ENCODE measurements around the gene CENPP. TPM values are rescaled to one million over a fixed set of nuclear protein-coding genes. Genes with fewer than 3 reads are reported as not detected.

The CENPP gene
- total and polyA plus RNA-seq, 4 donors = 0.62 to 8.7 (median 1.3) TPM

GRCh38 chr9:92359394-92359995 is 33.7 kb downstream of the CENPP start:
- Histone ChIP-seq H3K4me3 (ENCODE audit: low read depth in 1 of 3, low read length in 3 of 3) (no peak overlapping the region), H3K4me1 (ENCODE audit: control insufficient read depth in 4 of 4, insufficient read depth in 4 of 4, low read length in 3 of 4) (no peaks in the 10 kb centered on the region), H3K9me3 (ENCODE audit: control insufficient read depth in 4 of 4, low read length in 3 of 4) (no peaks in the 10 kb centered on the region), H3K27me3 (ENCODE audit: control insufficient read depth in 4 of 4, insufficient read depth in 4 of 4, low read length in 3 of 4) (no peaks in the 10 kb centered on the region), H3K36me3 (ENCODE audit: control insufficient read depth in 4 of 4, insufficient read depth in 3 of 4, low read depth in 1 of 4, low read length in 3 of 4) (no peaks in the 10 kb centered on the region), H3K27ac (ENCODE audit: low read depth in 1 of 2, low read length in 2 of 2) (no peak overlapping the region), H3K9ac (ENCODE audit: low read depth in 1 of 2, low read length in 2 of 2) (no peak overlapping the region)
- WGBS = 87% methylated on average over 2 of the region's 2 CpGs
- TF ChIP-seq, protein P1, sequence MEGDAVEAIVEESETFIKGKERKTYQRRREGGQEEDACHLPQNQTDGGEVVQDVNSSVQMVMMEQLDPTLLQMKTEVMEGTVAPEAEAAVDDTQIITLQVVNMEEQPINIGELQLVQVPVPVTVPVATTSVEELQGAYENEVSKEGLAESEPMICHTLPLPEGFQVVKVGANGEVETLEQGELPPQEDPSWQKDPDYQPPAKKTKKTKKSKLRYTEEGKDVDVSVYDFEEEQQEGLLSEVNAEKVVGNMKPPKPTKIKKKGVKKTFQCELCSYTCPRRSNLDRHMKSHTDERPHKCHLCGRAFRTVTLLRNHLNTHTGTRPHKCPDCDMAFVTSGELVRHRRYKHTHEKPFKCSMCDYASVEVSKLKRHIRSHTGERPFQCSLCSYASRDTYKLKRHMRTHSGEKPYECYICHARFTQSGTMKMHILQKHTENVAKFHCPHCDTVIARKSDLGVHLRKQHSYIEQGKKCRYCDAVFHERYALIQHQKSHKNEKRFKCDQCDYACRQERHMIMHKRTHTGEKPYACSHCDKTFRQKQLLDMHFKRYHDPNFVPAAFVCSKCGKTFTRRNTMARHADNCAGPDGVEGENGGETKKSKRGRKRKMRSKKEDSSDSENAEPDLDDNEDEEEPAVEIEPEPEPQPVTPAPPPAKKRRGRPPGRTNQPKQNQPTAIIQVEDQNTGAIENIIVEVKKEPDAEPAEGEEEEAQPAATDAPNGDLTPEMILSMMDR (IDR thresholded peaks at IDR 0.05; ENCODE audit: low read depth, low read length, missing input control) = no peak
- no peak for TF ChIP-seq GABPA (IDR thresholded peaks at IDR 0.05 in 1 of 2, conservative IDR thresholded peaks at IDR 0.05 in 1 of 2)
- no peak for TF ChIP-seq ATF3 (IDR thresholded peaks at IDR 0.05)
- no peak for TF ChIP-seq HNF4A (conservative IDR thresholded peaks at IDR 0.05)
- TF ChIP-seq FOXA2 (IDR thresholded peaks at IDR 0.05) = no peak
- no peak for TF ChIP-seq RAD21 (IDR thresholded peaks at IDR 0.05)
- no peak for TF ChIP-seq MAX (IDR thresholded peaks at IDR 0.05)
- TF ChIP-seq RXRA (IDR thresholded peaks at IDR 0.05) = no peak
- no peak for TF ChIP-seq HNF4G (IDR thresholded peaks at IDR 0.05)
- TF ChIP-seq NR2F2 (IDR thresholded peaks at IDR 0.05) = no peak
- TF ChIP-seq EGR1 (IDR thresholded peaks at IDR 0.05; ENCODE audit: low read depth in 2 of 2) = no peak
- TF ChIP-seq FOXA1 (IDR thresholded peaks at IDR 0.05) = no peak
- no peak for TF ChIP-seq SP1 (IDR thresholded peaks at IDR 0.05)
- TF ChIP-seq JUND (IDR thresholded peaks at IDR 0.05) = no peak
- TF ChIP-seq YY1 (IDR thresholded peaks at IDR 0.05) = no peak
- TF ChIP-seq REST (IDR thresholded peaks at IDR 0.05) = no peak
- TF ChIP-seq, protein P2, sequence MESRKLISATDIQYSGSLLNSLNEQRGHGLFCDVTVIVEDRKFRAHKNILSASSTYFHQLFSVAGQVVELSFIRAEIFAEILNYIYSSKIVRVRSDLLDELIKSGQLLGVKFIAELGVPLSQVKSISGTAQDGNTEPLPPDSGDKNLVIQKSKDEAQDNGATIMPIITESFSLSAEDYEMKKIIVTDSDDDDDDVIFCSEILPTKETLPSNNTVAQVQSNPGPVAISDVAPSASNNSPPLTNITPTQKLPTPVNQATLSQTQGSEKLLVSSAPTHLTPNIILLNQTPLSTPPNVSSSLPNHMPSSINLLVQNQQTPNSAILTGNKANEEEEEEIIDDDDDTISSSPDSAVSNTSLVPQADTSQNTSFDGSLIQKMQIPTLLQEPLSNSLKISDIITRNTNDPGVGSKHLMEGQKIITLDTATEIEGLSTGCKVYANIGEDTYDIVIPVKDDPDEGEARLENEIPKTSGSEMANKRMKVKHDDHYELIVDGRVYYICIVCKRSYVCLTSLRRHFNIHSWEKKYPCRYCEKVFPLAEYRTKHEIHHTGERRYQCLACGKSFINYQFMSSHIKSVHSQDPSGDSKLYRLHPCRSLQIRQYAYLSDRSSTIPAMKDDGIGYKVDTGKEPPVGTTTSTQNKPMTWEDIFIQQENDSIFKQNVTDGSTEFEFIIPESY (IDR thresholded peaks at IDR 0.05) = no peak
- TF ChIP-seq TAF1 (conservative IDR thresholded peaks at IDR 0.05) = no peak
- DNase-seq (ENCODE audit: low spot score) = no peak
